ENCODE data around the gene FOXO4. TPM values are rescaled to one million over a fixed set of nuclear protein-coding genes. Genes with fewer than 3 reads are reported as not detected.

FOXO4 gene
- total and polyA plus RNA-seq, 3 donors from 2014 or later = 39.5 to 71.8 (median 58.0) TPM

GRCh38 chrX:71082822-71083221 lies 12.8 kb upstream of the FOXO4 start:
- intact Hi-C loops (cut with DNase I; ENCODE audit: low total_unique reads) = no loop called here
- WGBS, 2 donors = 69 to 100% methylated on average over 1 to 3 of the region's 4 CpGs
- H3K9me3 ChIP-seq = no peaks in the 10 kb centered on the region
- no peak for TF ChIP-seq POLR2A (IDR thresholded peaks at IDR 0.05)
- TF ChIP-seq CTCF (IDR thresholded peaks at IDR 0.05) = no peak
- DNase-seq = no peak
- no peaks in the 10 kb centered on the region for H3K4me1 ChIP-seq
- H3K27ac ChIP-seq = no peak overlapping the region
- H3K27me3 ChIP-seq = no peaks in the 10 kb centered on the region
- H3K4me3 ChIP-seq = no peak overlapping the region
- H3K36me3 ChIP-seq (ENCODE audit: low read depth, missing control alignments) = no peaks in the 10 kb centered on the region

- no peaks in the 10 kb centered on the region for H3K4me1 ChIP-seq
- H3K9me3 ChIP-seq = no peaks in the 10 kb centered on the region
- intact Hi-C loops (cut with DNase I; ENCODE audit: low total_unique reads) = no loop called here
- H3K4me3 ChIP-seq = no peak overlapping the region
- TF ChIP-seq CTCF (IDR thresholded peaks at IDR 0.05) (no peak), POLR2A (IDR thresholded peaks at IDR 0.05) (no peak)
- no peak for DNase-seq
- H3K36me3 ChIP-seq (ENCODE audit: low read depth, missing control alignments) = no peaks in the 10 kb centered on the region
- WGBS, 2 donors = 48 to 73% methylated on average over 3 to 4 of the region's 4 CpGs
- H3K27ac ChIP-seq = no peak overlapping the region
- no peaks in the 10 kb centered on the region for H3K27me3 ChIP-seq
Measured at GRCh38 chrX:71085900-71086299, 9.8 kb upstream of the FOXO4 start.

- Histone ChIP-seq H3K4me3 (no peak overlapping the region), H3K4me1 (no peaks in the 10 kb centered on the region), H3K27me3 (no peaks in the 10 kb centered on the region), H3K9me3 (no peaks in the 10 kb centered on the region), H3K36me3 (ENCODE audit: low read depth, missing control alignments) (no peaks in the 10 kb centered on the region), H3K27ac (no peak overlapping the region)
- DNase-seq = no peak
- WGBS, 2 donors = 68 to 70% methylated on average over 5 of the region's 5 CpGs
- intact Hi-C loops (cut with DNase I; ENCODE audit: low total_unique reads) = no loop called here
- TF ChIP-seq CTCF (IDR thresholded peaks at IDR 0.05) = no peak
- no peak for TF ChIP-seq POLR2A (IDR thresholded peaks at IDR 0.05)
Measured at GRCh38 chrX:71091263-71091662, 4.4 kb upstream of the FOXO4 start.

GRCh38 chrX:71095033-71095432 lies 618 bp upstream of the FOXO4 start:
- Histone ChIP-seq H3K4me1 (no peaks in the 10 kb centered on the region), H3K9me3 (no peaks in the 10 kb centered on the region), H3K4me3 (peak overlapping the region; percentile 59 to 73), H3K36me3 (ENCODE audit: low read depth, missing control alignments) (no peaks in the 10 kb centered on the region), H3K27me3 (no peaks in the 10 kb centered on the region), H3K27ac (peak overlapping the region in 1 of 2 donors; percentile 74)
- DNase-seq = no peak
- intact Hi-C loops (cut with DNase I; ENCODE audit: low total_unique reads) = no loop called here
- TF ChIP-seq CTCF (IDR thresholded peaks at IDR 0.05) = no peak
- no peak for TF ChIP-seq POLR2A (IDR thresholded peaks at IDR 0.05)
- 16 to 20% methylated on average over 6 of the region's 6 CpGs for WGBS, 2 donors

- Histone ChIP-seq H3K27me3 (no peaks in the 10 kb centered on the region), H3K27ac (peak overlapping the region; percentile 65 to 74), H3K9me3 (no peaks in the 10 kb centered on the region), H3K4me1 (no peaks in the 10 kb centered on the region), H3K4me3 (peak overlapping the region; percentile 59 to 73), H3K36me3 (ENCODE audit: low read depth, missing control alignments) (no peaks in the 10 kb centered on the region)
- intact Hi-C loops (cut with DNase I; ENCODE audit: low total_unique reads) = no loop called here
- TF ChIP-seq CTCF (IDR thresholded peaks at IDR 0.05) = no peak
- no peak for TF ChIP-seq POLR2A (IDR thresholded peaks at IDR 0.05)
- 1 to 2% methylated on average over 19 to 27 of the region's 46 CpGs for WGBS, 2 donors
- DNase-seq = no peak
Measured at GRCh38 chrX:71095981-71096759, 519 bp downstream of the FOXO4 start.

All from testis (tissue), 3 donors.